GM19468 (cell line): ENCODE measurements around the gene ZNF771.

Experiments used
- ATAC-seq: cut with Tn5 transposase; IDR thresholded peaks from one replicate; pipeline ENCODE4 v1.9.1; 2021; ENCODE audit warnings: mild to moderate bottlenecking, moderate library complexity, moderate number of reproducible peaks; ENCODE audit not compliant: unreplicated experiment; ENCODE audit errors: extremely low read depth

The ZNF771 gene

DNA sequence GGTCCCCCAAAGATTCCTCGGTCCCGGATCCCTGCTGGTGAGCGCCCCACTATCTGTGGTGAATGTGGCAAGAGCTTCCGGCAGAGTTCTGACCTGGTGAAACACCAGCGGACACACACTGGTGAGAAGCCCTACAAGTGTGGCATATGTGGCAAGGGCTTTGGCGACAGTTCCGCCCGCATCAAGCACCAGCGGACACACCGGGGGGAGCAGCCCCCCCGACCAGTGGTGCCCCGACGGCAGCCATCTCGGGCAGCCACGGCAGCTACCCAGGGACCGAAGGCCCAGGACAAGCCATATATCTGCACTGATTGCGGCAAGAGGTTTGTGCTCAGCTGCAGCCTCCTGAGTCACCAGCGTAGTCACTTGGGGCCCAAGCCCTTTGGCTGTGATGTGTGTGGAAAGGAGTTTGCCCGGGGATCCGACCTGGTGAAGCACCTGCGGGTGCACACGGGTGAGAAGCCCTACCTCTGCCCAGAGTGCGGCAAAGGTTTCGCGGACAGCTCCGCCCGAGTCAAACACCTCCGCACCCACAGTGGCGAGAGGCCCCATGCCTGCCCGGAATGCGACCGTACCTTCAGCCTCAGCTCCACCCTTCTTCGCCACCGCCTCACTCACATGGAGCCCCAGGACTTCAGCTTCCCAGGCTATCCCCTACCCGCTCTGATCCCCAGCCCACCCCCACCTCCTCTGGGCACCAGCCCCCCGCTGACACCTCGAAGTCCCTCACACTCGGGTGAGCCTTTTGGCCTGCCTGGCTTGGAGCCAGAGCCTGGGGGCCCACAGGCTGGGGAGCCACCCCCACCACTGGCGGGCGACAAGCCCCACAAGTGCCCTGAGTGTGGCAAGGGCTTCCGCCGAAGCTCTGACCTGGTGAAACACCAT, 9.4 kb upstream of the ZNF771 start:
- ATAC-seq, result no peak

DNA sequence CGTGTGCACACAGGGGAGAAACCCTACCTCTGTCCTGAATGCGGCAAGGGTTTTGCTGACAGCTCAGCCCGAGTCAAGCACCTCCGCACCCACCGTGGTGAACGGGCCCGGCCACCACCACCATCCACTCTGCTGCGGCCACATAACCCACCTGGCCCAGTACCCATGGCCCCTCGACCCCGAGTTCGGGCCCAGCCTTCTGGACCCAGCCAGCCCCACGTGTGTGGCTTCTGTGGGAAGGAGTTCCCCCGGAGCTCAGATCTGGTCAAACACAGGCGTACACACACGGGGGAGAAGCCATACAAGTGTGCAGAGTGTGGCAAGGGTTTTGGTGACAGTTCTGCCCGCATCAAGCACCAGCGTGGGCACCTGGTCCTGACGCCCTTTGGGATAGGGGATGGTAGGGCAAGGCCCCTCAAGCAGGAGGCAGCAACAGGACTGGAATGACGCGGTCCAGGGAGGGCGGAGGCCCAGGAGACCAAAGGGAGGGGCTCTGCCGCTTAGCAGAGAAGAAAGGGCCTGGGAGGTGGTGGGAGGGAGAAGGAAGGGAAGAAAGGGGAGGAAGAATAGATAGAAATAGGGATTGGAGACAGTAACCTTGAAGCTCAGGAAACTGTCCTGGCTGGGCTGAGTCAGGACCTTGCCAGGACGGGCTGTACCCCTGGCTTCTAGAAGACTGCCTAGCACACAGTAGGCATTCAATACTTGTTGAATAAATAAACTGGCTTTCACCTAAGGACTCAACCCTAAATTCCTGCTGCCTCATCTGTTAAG, 8.6 kb upstream of the ZNF771 start:
- no peak for ATAC-seq

DNA sequence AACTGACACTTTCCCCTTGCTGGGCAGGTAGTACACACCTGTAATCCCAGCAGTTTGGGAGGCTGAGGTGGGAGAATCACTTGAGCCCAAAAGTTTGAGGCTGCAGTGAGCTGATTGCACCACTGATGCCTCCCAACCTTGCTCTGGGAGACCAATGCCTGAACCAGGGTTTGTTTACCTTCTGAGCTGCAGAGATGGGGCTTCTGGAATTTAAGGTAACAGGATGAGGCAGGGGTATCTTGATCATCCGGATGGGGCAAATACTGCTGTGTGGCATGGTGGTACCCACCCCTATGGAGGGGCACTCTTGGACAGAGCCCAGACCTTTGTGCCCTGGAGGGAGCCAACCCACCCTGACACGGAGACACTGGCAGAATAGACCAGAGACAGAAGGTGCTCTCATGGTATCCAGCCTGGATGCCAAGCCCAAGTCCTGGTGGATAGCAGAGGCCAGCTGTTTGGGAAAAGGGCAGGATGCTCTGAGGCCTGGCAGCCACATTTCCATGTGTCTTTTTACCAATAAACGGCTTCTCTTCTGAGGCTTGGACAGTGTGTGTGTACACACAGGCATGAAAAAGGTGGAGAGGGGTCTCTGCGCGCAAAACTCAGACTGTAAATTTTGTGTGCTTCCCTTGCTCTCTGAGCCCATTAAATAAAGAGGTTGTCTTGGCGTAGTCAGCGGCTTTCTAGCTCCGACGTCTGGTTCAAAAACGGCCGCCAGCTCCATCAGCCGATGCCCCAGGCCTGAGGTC, 7.8 kb upstream of the ZNF771 start:
- ATAC-seq, result no peak

DNA sequence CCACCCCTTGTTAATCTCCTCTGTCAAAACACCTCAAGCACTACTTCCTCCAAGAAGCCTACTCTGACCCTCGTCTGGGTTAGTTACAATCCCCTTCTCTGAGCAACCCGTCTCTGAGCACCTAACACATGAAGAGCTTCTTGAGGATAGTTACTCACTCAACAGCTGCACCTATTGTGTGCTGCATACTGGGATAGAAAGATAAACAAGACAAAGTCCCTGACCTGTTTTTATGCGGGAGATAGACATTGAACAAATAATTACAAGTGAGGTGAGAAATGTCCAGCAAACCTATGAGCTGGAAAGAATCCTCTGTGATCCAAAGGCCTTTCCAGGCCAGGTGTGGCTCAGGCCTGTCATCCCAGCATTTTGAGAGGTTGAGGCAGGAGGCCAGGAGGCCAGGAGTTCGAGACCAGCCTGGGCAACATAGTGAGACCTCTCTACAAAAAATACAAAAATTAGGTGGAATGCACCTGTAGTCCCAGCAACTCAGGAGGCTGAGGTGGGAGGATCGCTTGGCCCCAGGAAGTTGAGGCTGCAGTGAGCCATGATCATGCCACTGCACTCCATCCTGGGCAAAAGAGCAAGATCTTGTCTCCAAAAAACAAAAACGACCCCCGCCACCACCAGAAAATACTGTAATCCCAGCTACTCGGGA, 5.5 kb upstream of the ZNF771 start:
- no peak for ATAC-seq

DNA sequence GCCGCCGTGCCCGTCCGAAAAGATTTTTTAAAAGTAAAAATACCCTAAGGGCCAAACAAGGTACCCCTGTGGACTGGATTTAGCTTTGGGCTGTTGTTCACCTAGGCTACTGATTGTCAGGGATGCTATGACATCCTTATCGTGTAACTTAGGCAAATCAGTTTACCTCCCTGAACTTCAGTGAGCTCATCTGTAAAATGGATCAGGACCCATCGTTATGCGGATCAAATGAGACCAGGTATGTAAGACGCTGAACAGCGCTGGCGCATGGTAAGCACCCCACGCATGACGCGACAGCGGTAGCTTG, 658 bp upstream of the ZNF771 start:
- ATAC-seq, result no peak

DNA sequence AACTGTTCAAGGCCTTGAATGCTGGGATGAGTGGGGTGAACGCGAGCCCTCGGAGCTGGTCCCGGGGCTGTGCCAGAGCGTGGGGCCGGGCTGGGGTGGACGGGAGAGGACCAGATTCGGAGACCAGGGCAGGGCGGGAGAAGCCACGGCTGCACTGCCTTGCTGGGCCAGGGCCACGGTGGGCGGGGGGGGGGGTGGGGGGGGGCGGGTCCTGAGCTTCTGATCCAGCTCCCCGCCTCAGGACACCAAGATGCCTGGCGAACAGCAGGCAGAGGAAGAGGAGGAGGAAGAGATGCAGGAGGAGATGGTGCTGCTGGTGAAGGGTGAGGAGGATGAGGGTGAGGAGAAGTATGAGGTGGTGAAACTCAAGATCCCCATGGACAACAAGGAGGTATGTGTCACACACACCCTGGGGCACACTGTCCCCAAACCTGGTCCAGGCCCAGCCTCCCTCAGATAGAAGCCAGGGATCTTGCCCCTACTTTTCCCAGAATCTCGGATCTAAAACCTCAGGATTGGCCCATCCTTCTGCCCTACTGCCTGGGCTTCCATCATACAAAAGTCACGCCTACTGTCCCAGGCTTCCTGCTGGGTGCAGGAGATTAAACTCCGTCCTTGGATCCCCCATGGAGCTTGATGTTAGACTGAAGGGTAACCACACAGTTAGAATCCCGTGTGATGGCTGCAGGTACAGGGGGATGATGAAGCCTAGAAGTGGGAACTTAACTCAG, 563 bp downstream of the ZNF771 start:
- ATAC-seq, result no peak

DNA sequence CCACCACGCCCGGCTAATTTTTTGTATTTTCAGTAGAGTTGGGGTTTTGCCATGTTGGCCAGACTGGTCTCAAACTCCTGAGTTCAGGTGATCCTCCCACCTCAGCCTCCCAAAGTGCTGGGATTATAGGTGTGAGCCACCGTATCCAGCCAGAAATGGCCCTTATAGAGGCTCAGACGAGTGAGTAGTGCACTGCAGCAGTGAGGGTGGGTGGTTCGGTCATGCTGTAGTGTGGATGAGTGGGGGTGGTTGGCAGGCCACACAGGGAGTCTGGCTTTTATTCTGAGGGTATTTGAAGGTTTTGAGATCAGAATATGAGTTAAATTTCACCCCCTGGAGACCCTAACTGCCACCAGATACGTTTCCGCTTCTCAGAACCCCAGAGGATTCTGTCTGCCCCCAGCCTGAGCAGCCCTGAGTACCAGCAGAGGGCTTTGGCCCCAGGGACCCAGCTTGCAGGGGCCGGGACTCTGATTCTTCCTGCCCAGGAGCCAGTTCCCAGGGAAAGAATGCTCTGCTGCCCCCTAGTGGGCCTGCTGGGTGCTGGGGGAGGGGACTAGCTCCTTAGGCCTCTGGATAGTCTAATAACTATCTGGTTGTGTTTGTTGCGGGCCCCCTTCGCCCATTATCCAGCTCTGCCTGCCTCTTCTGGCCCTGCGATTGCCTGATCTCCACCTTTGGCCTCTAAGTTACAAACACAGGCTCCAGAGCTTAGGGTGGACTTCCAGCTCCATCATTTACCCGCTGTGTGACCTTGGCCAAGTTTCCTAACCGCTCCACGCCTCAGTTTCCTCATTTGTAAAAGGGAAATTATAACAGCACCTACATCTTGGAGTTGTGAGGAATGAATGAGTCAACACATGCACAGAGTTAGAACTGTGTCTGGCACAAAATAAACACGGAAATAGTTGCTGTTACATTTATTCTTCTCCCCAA, 2.0 kb downstream of the ZNF771 start:
- no peak for ATAC-seq

DNA sequence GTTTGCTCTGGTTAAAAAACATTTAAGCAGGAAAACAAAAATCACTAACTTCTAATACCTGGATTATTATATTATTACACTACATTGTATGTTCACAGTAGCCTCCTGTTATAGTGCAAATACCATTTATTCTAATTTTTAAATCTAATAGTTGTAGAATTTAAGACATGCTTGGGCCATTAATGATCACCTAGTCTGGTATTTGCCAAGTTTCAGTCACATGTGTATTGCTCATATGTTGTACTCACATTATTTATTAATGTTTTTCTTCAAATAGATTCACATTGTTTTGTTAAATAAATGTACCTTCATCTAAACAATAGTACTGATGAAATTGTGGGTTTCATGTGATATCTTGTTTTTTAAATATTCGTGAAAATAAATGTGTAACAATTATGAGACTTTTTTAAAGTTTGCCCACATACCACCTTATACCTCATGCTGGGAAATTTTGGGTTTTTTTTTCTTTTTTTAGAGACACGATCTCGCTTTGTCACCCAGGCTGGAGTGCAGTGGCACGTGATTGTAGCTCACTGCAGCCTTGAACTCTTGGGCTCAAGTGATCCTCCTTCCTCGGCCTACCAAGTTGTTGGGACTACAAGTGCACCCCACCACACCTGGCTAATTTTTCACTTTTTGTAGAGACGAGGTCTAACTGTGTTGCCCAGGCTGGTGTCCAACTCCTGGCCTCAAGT, 5.9 kb downstream of the ZNF771 start:
- no peak for ATAC-seq

DNA sequence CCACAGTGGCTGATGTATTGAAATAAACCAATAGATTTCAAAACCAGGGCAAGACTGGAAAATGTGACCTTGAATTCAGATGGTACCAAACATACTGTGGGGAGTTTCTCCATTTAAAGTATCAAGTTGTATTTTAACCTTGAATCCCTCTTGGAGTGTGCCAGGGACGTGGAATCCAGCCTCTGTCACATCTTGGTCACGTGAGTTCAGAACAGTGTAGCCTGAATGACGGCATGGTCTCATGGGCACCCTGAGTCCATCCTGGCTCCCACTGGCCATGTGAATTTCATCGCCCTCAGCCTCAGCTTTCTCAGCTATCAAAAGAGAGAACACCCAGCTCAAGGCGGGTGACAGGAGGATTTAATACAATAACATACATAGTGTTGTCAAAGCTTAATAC, 6.8 kb downstream of the ZNF771 start:
- no peak for ATAC-seq

DNA sequence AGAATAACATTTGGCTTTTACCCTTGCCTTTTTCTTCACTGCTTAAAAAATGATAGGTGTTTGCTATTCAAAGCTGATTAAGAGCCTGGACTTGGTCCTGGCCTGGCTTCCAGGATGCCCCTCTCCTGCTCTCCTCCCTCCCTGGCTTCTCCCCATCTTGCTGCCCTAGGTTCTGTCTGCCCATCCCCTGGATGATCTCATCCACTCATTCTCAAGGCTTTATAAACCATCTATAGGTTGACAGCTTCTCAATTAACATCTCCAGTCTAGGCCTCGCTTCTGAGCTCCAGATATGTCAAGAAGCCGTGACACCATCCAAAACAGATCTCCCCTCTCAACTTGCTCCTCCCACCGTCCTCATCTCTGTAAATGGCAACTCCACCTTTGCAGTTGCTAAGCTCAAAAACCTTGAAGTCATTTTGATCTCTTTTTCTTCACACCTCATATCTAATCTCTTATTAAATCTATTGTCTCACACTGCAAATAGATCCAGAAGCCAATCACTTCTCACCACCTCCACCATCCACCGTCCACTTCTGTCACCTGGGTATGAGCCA, 8.7 kb downstream of the ZNF771 start:
- no peak for ATAC-seq

DNA sequence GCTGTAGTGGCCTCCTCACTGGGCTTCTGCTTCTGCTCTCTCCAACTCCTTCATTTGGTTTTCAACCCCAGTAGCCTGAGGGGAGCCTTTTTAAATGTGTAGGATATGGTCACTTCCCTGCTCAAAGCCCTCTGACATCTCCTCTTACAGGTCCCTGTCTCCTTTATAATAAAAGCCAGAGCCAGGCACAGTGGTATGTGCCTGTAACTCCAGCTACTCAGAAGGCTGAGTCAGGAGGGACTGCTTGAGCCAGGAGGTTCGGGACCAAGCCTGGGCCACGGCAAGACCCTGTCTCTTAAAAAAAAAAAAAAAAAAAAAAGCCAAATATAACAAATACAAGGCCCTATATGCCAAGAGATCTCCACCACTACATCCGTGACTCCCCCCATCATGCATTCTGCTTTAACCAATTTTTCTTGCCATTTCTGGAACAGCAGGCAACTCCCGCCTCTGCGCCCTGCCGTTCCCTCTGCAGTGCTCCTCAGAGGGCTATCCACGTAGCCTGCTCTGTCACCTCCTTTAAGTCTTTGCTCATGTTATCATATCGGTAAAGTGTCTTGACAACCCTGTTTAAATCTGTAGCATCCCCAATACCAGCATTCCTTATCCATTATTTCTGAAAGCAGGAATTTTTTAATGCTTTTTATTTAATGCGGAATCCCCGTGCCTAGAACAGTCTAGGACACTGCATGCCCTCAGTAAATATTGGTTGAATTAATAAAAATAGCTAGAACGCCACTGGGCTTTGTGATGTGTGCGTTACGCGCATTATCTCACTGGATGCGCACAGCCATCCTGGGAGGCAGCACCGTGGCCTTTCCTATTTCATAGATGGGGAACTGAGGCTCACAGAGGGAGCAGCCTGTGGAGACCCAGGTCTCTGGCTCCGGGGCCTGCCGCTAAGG, 9.5 kb downstream of the ZNF771 start:
- no peak for ATAC-seq

DNA sequence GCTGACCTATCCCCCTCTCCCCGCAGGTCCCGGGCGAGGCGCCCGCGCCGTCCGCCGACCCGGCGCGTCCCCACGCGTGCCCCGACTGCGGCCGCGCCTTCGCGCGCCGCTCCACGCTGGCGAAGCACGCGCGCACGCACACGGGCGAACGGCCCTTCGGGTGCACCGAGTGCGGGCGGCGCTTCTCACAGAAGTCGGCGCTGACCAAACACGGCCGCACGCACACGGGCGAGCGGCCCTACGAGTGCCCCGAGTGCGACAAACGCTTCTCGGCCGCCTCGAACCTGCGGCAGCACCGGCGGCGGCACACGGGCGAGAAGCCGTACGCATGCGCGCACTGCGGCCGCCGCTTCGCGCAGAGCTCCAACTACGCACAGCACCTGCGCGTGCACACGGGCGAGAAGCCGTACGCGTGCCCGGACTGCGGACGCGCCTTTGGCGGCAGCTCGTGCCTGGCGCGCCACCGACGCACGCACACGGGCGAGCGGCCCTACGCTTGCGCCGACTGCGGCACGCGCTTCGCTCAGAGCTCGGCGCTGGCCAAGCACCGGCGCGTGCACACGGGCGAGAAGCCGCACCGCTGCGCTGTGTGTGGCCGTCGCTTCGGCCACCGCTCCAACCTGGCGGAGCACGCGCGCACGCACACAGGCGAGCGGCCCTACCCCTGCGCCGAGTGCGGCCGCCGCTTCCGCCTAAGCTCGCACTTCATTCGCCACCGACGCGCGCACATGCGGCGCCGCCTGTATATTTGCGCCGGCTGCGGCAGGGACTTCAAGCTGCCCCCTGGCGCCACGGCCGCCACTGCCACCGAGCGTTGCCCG, 10.3 kb downstream of the ZNF771 start:
- peak; percentile 62 for ATAC-seq

DNA sequence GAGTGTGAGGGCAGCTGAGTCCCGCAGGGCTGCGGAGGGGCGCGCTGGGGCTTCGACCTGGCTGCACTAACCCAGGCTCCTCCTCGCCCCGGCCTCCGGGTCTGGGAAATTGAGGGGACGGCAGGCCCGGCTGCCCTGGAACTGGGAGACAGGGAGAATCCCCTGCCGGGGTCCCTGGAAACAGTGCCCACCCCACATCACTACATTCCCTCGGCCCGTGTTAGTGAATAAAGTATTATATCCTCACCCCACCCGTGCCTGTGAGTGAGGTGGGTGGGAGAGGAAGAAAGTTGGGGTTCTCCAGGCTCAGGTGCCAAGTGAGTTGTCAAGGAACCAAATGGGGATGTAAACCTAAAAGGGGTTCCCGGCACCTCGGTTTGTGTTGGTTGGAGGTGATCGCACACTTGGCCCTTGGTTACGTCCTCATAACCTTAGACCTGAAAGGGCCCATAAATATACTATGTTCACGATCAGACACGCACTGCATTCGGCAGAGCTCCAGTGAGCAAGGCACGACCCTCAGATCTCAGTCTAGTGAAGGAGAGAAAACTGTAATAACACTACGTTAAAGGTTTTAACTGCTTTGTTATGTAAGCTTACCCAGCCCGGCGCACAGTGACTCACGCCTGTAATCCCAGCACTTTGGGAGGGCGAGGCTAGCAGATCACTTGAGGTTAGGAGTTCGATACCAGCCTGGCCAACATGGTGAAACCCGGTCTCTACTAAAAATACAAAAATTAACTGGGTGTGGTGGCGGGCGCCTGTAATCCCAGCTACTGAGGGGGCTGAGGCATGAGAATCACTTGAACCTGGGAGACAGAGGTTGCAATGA, 11.2 kb downstream of the ZNF771 start:
- no peak for ATAC-seq

DNA sequence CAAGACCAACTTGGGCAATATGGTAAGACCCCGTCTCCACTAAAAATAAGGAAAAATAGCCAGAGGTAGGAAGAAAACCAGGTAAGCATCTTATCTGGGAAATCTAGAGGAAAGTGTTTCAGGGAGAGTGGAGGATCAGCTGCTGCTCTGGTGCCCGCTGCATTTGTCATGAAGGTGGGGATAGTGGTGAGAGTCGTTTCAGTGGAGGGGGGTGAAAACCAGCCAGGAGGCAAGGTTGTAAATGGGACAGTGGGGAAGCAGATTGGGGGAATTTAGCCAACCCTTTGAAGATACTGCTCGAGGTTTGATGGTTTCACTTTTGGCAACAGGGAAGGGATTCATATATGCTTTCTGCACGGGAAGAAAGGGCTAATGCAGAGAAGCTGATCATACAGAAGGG, 13.6 kb downstream of the ZNF771 start:
- ATAC-seq, result no peak

DNA sequence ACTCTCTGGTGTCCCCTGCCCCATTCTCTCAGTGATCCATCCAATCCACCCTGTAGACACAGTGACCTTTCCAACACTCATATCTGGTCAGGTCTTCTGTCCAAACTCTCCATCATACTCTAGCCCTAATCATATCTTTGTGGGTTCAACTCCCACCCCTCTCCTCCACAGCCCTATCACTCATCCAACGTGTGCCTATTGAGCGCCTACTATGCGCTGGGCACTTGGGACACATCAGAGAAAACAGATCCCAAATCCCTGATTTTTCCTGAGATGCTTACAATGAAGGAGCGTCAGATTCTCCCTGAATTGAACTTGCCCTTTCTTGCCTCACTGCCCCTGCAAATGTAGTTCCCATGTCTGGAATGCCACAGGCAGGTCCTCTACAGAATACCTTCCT, 20.6 kb downstream of the ZNF771 start:
- ATAC-seq, result no peak

DNA sequence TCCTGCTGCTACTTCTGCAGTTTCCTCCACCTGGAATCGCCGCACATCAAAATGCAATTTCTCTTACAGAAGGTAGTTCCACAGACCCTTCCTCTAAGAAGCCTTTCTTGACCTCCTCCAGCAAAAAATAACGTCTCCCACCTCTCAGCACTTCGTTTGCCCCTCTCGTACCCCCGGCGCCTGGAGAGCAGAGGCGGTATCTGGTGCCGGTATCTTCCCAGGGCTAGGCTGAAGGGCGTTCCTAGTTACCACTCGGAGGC, 21.9 kb downstream of the ZNF771 start:
- ATAC-seq, result no peak
